ENCODE data around the gene ADAMTS12. TPM values are rescaled to one million over a fixed set of nuclear protein-coding genes. Genes with fewer than 3 reads are reported as not detected.

The ADAMTS12 gene
- total and polyA plus RNA-seq, 2 of the 8 experiments (the other 6 are each of a cell fraction or from before 2014, with no cell fraction given), result 6.4 to 12.8 TPM

DNA sequence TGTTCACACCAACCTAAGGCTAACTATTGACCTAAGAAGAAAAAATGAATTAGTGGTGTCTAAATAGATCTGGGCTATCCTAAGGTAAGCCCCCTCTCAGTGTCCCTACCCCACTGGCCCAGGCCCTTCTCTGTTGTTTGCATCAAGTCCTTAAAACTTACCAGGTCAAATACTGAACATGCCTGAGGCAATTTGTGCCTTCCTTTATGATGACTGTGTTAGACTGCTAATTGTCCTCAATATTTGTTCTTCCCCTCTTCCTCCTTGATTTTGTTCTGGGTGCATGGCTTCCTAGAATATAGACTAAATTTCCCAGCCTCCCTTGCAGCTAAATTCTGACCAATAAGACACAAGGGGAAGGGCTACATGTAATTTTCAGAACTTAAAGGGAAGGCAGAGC is 199.9 kb downstream of the ADAMTS12 start:
- TF ChIP-seq EZH2 (IDR thresholded peaks at IDR 0.05; ENCODE audit: low read depth, low read length, severe bottlenecking) (no peak), KDM4A (IDR thresholded peaks at IDR 0.05; ENCODE audit: low read depth, low read length, severe bottlenecking) (no peak), CHD1 (IDR thresholded peaks at IDR 0.05; ENCODE audit: low read depth, low read length) (no peak), TBP (IDR thresholded peaks at IDR 0.05; ENCODE audit: low read depth, low read length) (no peak), SIX5 (IDR thresholded peaks at IDR 0.05; ENCODE audit: low read depth, low read length) (no peak), POU5F1 (IDR thresholded peaks at IDR 0.05; ENCODE audit: low read depth, low read length) (no peak)
- Histone ChIP-seq H3K23ac (ENCODE audit: insufficient read length) (no peak overlapping the region), H2BK15ac (ENCODE audit: low read length) (no peak overlapping the region), H3K9me3 (ENCODE audit: insufficient read depth in 2 of 2, low read depth in 1 of 2, low read length in 1 of 2) (peaks cover 0 to 4% of the 10 kb centered on the region in 2 experiments; a peak in 1 of 4 replicates), H3K27ac (ENCODE audit: low read depth, low read length) (no peak overlapping the region), H3K79me2 (ENCODE audit: control insufficient read depth in 1 of 2, insufficient read depth in 2 of 2, low read length in 2 of 2) (no peaks in the 10 kb centered on the region), H3K4ac (replicated peaks; ENCODE audit: insufficient read length, low read depth, low read length) (no peak overlapping the region), H4K20me1 (replicated peaks in 1 of 2; ENCODE audit: control insufficient read depth in 1 of 2, insufficient read depth in 2 of 2, low read length in 2 of 2) (no peaks in the 10 kb centered on the region), H3K27me3 (replicated peaks in 1 of 4; ENCODE audit: control insufficient read depth in 3 of 4, extremely low read depth in 1 of 4, insufficient read depth in 3 of 4, low read length in 3 of 4) (peaks cover 0 to 1% (median 0%) of the 10 kb centered on the region in 4 experiments; a peak in 1 of 7 replicates), H2BK120ac (replicated peaks; ENCODE audit: low read depth, low read length) (no peak overlapping the region), H3K79me1 (ENCODE audit: low read depth, low read length) (no peaks in the 10 kb centered on the region), H2BK20ac (ENCODE audit: low read length) (no peak overlapping the region), H3K56ac (replicated peaks; ENCODE audit: insufficient read length, low read depth, low read length) (no peak overlapping the region), H3K4me1 (replicated peaks in 1 of 4; ENCODE audit: control insufficient read depth in 3 of 4, insufficient read depth in 4 of 4, low read length in 3 of 4) (no peaks in the 10 kb centered on the region), H2AK5ac (ENCODE audit: low read depth, low read length) (no peak overlapping the region), H3K4me2 (ENCODE audit: insufficient read depth in 1 of 2, low read depth in 2 of 2, low read length in 2 of 2) (no peak overlapping the region), H3K36me3 (ENCODE audit: control insufficient read depth in 2 of 4, insufficient read depth in 4 of 4, low read length in 3 of 4) (peaks cover 0 to 2% (median 0%) of the 10 kb centered on the region in 4 experiments; a peak in 1 of 8 replicates), H3K23me2 (ENCODE audit: low read depth, low read length) (no peaks in the 10 kb centered on the region), H3K9ac (replicated peaks in 1 of 4; ENCODE audit: extremely low read depth in 1 of 4, low read depth in 3 of 4, low read length in 3 of 4) (no peak overlapping the region), H2BK12ac (ENCODE audit: low read depth, low read length) (no peak overlapping the region), H4K5ac (ENCODE audit: insufficient read length, low read depth, low read length) (no peak overlapping the region), H3K4me3 (ENCODE audit: extremely low read depth in 1 of 4, insufficient read depth in 2 of 4, low read depth in 3 of 4, low read length in 4 of 4) (no peak overlapping the region), H3K14ac (ENCODE audit: insufficient read length) (no peak overlapping the region), H3K18ac (ENCODE audit: extremely low read depth, low read length) (no peak overlapping the region), H4K91ac (replicated peaks; ENCODE audit: insufficient read length, low read length) (no peak overlapping the region), H2BK5ac (ENCODE audit: low read depth, low read length) (no peak overlapping the region), H2AFZ (ENCODE audit: low read length) (no peak overlapping the region), H4K8ac (ENCODE audit: extremely low read depth, insufficient read depth, low read length) (no peak overlapping the region)
- ChIA-PET CTCF (ENCODE audit: partially characterized antibody) (no interaction called here), POLR2A (ENCODE audit: partially characterized antibody) (no interaction called here)
- FAIRE-seq (no peak), DNase-seq (ENCODE audit: low read depth in 1 of 2, low spot score in 2 of 2) (no peak)

Measured in H1 (cell line).